RCC 7860 (cell line): ENCODE results near the gene SULT1C3.

Source experiments
- DNase-seq: peaks from one replicate; pipeline ENCODE4 v3.0.0-alpha.2; 2015; ENCODE audit warnings: low spot score
- FAIRE-seq: peaks from 2 replicates; lab custom pipeline; 2012; peaks lifted over from hg19 to GRCh38; lab: Jason Lieb, UNC

Gene SULT1C3

DNA sequence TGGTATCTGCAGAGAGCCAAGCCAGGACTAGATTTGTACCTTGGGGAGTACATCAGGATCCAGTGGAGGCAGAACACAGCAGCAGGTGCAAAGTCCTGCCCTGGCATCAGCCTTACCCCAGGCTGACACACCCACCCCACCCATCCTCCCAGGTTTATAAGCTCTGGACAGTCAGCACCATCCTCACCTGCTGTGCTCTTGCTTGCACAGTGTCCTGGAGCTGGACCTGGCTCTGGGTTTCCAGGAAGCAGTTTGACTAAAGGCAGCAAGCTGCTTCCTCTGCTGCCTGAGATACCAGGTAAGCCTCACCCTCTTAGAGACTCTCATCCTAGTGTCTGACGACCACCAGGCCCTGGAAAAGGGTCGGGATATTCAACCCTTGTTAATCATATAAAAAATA, at the start of gene SULT1C3:
Gene SULT1C3 (plus strand): TSS at position 183 of the 400 bp plus-strand sequence. CDS start 7,227 bp downstream, outside the sequence.
- no peak for FAIRE-seq
- no peak for DNase-seq

DNA sequence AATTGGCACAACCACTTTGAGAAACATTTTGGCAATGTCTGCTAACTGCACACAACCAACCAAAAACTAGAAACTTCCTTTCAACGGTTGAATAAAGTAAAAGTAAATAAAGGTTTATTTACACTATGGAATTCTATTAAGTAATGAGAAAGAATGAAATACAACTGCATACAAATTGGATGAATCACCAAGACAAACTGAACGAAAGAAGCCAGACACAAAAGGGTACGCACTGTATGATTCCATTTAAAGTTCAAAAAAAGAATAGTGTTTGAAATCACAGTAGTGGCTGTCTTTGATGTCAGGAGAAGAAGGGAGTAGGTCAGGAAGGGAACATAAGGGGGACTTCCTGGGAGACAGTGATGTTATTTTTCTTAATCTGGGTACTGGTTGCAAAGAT, 46.5 kb upstream of the SULT1C3 start:
- DNase-seq: no peak
- FAIRE-seq: no peak

DNA sequence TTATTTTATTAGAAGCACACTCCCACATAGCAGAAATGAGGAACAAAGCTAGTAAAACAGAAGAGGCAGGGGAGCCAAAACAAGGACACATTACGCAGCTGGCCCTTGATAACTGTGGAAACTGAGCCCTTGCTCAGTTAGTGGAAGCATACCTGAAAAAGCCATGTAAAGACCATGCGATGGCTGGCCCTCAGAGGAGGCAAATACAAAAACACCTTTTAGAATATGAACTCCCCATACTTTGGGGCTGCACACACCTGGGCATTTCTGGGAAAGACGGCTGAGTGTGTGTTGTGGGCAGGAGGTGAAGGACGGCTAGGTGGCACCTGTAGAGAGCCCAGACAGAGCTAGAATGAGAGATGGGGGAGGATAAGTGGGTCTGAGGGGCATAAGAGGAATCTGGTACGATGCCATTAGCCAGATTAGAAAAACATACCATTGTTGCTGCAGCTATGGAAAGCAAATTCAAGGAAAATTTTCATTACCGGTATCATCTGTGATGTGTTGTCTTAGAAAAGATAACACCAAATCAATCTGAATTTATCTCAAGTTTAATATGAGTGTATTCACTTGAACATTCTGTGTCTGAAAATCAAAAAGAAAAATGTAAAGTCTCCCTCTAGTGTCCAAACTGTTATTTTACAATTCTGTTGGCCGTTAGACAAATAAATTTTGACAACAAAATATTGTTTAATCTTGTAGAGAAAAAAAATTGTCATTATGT, 45.2 kb upstream of the SULT1C3 start:
- peak; percentile 87 for FAIRE-seq
- no peak for DNase-seq

- FAIRE-seq: no peak
- DNase-seq: no peak
Measured at GRCh38 chr2:108195133-108195439, 44.7 kb upstream of the SULT1C3 start.

DNA sequence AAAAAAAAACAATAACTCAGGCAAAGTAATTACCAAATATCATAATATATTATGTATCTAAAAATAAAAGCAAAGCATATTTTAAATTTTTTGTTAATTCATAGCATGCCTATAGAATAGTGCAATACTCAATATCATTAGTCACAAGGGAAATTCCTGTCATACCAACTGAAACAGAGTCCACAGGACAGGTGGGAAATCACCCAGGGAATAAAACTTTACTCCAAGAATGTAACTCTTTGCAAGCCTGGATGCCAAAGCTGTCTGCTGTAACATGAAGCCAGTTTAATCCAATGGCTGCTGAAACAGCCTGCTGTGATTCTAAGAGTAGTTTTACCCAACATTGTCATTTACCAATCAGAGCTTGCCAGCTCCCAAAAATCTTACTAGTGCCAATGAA, 40.0 kb upstream of the SULT1C3 start:
- DNase-seq (peak; percentile 75), FAIRE-seq (no peak)

DNA sequence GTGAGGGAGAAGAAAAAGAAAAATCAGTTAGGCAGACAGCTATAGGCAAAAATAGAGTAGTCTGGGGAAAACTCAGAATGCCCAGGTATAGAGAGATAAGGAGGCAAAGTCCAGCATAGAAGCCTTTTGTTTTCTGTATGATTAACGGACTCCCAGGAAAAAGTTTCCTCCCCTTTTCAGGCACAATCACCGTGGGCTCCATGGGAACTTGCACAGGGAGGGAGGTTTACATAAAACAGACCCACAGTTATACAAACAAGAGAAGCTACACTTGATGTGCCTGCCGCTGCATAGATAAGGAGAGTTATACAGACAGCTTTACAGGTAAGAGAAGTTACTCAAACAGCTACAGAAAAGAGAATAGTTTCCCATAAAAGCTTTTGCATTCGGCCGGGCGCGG, 39.2 kb upstream of the SULT1C3 start:
- DNase-seq (no peak), FAIRE-seq (no peak)

DNA sequence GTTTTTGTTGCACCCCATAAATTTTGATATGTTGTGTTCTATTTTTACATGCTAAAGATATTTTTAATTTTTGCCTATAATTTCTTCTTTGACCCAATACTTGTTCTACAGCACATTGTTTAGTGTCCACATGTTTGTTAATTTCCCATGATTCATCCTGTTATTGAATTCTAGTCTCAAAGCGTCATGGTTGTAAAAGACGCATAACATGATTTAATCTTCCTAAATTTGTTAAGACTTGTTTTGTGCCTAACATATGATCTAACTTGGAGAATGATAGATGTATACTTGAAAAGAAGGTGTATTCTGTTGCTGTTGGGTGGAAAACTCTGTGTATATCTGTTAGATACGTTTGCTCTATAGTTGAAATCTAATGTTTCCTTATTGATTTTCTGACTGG, 27.1 kb upstream of the SULT1C3 start:
- FAIRE-seq: no peak
- DNase-seq: no peak

DNA sequence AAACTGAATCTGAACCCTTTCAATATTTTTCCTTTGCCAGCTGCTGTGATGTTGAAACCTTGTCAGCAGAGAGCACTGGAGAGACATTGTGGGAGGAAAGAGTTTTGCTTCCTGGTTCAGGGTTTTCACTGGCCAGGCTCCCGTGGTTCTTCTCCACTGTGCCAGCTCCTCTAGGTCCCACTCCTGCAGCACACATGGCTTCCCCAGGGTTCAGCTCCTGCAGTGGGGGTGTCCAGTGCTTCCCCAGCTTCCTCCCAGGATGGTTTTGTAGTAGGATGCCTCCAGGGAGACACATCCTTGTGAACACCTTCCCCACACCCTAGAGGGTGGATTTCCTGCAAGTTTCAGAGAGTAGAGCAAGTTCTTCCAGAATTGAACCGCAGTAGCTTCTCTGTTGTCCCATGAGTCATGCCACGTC, 24.0 kb upstream of the SULT1C3 start:
- DNase-seq: peak; percentile 64
- no peak for FAIRE-seq

DNA sequence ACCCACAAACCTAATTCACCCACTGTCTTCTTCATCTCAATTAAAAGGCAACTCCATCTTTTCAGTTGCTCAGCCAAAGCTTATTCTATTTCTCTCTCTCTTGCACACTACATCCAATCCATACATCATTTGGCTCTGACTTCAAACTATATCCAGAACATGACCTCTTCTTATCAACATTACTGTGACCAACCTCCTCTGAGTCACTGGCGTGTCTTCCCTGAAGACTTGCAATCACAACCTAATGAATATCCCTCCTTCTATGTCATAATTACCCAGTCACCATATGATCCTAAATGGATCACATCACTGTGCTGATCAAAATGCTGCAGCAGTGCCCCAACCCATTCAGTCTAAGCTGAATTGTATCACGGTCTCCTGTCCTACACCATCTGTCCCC, 22.6 kb upstream of the SULT1C3 start:
- no peak for DNase-seq
- FAIRE-seq: no peak

GRCh38 chr2:108219688-108220087, 20.1 kb upstream of the SULT1C3 start:
- DNase-seq (no peak), FAIRE-seq (no peak)

- no peak for DNase-seq
- no peak for FAIRE-seq
Measured at GRCh38 chr2:108220191-108220590, 19.6 kb upstream of the SULT1C3 start.

DNA sequence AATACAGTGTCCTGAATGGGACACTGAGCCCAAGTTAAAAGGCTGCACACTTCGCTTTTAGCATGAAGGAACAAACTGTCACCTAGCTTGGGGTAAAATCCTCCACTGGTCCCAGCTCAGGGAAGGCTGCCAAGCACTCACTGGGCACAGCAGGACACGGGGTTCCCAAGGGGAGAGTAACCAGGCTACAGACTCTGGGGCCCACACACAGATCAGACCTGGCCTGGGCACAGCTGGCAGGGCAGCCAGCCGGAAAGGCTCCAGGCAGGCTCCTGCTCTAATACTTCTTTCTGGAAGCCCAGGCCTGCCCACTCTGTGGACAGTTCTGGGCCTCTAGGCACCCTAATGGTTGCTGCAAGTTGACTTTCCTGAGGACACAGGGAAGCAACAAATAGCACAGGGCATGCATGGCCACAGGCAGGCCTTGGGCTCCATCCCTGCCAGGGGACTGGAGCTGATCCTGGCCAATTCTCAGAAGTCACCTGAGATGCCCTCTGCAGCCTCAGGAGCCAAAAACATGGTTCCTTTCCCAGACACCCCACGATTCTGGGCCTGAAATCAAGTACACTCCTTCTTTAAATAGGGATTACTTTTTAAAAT, 18.7 kb upstream of the SULT1C3 start:
- FAIRE-seq: no peak
- no peak for DNase-seq

DNA sequence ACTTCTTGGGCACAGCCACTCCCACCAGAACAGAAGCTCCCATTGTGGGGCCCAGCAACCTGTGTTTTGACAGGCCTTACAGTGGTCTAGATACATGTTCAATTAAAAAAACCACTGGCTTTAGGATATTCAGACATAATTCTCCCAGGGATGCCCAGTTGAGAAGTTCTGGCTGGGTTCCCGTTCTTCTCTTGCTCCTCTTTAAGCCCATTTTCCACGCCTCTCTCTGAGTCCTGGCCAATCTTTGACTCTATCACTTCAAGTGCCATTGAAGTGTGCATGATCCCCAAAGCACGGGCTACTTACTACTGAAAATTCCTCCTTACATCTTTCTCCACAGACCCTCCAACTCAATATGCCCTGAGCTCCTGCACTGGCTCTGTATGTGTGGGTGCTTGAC, 17.5 kb upstream of the SULT1C3 start:
- no peak for DNase-seq
- FAIRE-seq: no peak

DNA sequence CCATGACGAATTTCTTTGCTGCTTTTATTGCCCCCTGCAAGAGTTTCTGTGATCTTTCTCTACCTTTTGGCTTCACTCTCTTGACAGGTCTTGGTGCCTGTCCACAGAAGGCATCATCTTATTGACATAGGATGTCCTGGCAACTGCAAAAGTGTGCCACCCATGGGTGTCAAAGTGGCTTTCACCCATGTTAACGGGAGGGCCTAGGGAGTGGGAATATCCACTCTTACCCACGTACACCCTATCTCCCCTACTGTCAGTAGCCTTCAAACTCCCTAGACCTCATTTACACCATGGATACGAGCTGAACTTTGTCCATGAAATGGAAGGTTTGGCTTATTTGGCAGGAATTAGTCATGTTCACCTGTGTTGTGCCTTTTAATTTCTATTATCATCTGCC, 16.2 kb upstream of the SULT1C3 start:
- FAIRE-seq (no peak), DNase-seq (no peak)

DNA sequence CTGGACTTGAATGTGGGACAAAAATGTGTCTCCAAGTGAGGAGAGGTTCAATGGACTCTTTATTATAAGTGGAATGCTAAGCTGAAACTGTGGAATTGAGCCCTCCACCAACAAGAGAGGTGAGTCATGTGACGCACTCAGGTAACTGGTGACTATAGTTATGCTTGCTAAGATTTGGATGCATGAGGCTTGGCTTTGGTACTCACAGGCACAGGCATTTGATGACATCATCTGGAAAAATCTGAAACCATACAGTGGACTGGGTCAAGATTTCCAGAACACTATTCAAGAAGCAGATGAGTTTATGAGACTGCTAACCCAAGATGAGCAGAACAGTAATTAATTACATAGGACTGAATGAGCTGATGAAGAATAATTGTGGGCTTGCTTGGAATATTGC, 15.7 kb upstream of the SULT1C3 start:
- DNase-seq (no peak), FAIRE-seq (no peak)

DNA sequence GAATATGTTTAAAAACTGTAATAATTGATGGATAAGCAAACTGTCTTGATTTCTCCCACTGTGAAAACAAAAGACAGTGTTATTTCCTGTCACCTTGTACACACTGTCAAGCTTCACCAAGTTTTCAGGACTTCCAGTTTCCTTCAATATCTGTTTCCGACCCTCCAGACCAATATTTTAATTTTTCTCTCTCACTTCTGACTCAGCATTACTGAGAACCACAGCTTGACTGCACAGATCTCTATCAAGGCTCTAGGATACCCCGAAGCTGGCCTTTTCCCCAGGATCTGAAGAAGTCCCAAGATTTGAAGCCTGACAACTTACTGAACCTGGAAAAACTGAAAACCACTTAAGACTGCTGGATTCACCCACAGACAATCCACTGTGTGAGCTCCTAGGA, 13.2 kb upstream of the SULT1C3 start:
- FAIRE-seq (no peak), DNase-seq (no peak)

DNA sequence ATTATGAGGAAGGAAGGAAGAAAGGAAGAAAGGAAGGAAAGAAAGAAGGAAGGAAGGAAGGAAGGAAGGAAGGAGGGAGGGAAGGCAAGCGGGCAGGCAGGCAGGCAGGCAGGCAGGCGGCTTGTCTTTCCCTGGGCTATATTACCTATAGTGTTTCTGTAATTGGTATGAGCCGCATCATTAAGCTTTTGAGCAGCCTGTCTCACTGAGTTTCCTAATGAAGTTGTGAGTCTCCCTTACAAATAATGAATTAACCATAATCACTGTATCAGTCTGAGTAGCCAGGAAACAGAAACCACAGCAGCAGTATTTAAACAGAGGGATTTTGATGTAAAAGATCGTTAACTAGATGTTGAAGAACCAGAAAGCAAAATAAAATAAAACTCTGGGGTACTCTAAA, 11.8 kb upstream of the SULT1C3 start:
- DNase-seq: no peak
- no peak for FAIRE-seq

DNA sequence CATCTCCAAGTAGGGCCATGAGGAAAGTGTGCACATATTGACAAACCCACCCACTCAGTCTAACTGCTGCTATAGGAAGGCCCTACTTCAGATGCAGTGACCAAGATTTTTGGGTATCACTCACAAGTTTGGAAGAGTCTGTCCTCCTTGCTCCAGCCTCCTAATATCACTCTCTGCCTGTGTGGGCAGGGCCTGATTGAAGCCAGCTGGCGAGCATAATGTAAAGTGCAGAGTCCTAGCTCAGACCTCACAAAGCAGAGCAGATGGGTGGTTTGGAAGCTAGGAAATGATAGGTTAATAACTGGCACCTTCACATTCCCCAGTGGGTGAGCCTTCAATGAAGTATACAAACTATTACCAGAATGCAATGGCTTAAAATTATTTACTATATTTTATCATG, 11.2 kb upstream of the SULT1C3 start:
- no peak for FAIRE-seq

DNA sequence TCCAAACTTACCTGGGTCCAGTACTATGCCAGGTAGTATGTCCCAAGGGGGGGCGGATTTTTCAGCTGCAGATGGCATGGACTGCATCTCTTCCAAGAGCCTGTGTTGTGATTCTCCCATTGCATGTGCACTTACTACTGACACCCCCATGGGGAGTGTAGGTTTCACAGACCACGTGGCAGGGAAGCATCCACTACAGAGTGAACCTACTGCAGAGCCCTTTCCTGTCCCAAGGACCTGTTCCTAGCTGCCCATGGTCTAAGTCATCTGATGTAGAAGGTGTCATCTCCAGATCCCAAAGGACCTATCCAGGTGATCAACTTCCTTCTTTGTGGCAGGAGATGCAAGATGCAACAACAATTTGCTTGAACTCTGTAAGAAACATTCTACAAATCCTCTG, 9.9 kb upstream of the SULT1C3 start:
- FAIRE-seq (no peak), DNase-seq (no peak)

More for the DNA sequence above, 11.2 kb upstream of the SULT1C3 start:
- no peak for DNase-seq

- FAIRE-seq (no peak), DNase-seq (no peak)
Measured at GRCh38 chr2:108235577-108235976, 4.2 kb upstream of the SULT1C3 start.

- no peak for FAIRE-seq
- no peak for DNase-seq
Measured at GRCh38 chr2:108236676-108237335, 3.0 kb upstream of the SULT1C3 start.

GRCh38 chr2:108240966-108241365, 1.2 kb downstream of the SULT1C3 start:
- no peak for FAIRE-seq
- DNase-seq: no peak
